Astrocyte (in vitro differentiated cells and primary cell): Measurements from ENCODE around the gene MYH9. TPM values are rescaled to one million over a fixed set of nuclear protein-coding genes. Genes with fewer than 3 reads are reported as not detected.

Source experiments
- DNase-seq: peaks from one replicate; pipeline ENCODE4 v3.0.0-alpha.2; 2010; ENCODE audit warnings: low read depth
- FAIRE-seq: peaks from 2 replicates; lab custom pipeline; 2011; peaks lifted over from hg19 to GRCh38; lab: Jason Lieb, UNC
- H2AFZ ChIP-seq: 2 replicates; pipeline ENCODE4 v1.6.0; 2012; ENCODE audit warnings: low read depth, low read length, inconsistent platforms
- H3K27ac ChIP-seq: 2 replicates; pipeline ENCODE4 v1.5.1; 2011; ENCODE audit warnings: low read depth, low read length, inconsistent platforms
- H3K27me3 ChIP-seq: 2 replicates; pipeline ENCODE4 v1.6.0; 2011; ENCODE audit warnings: low read length, inconsistent platforms; ENCODE audit not compliant: insufficient read depth
- H3K36me3 ChIP-seq: 2 replicates; pipeline ENCODE4 v1.5.1; 2011; ENCODE audit warnings: low read length, inconsistent platforms; ENCODE audit not compliant: insufficient read depth
- H3K4me1 ChIP-seq: 2 replicates; pipeline ENCODE4 v1.5.1; 2011; ENCODE audit warnings: low read length, inconsistent platforms; ENCODE audit not compliant: insufficient read depth
- H3K4me2 ChIP-seq: 2 replicates; pipeline ENCODE4 v1.6.0; 2012; ENCODE audit warnings: low read length, inconsistent platforms
- H3K4me3 ChIP-seq: 2 replicates; pipeline ENCODE4 v1.5.1; 2011; ENCODE audit warnings: low read depth, mild to moderate bottlenecking, low read length, inconsistent platforms; ENCODE audit not compliant: insufficient read depth
- H3K79me2 ChIP-seq: 2 replicates; pipeline ENCODE4 v1.6.0; 2012; ENCODE audit warnings: mild to moderate bottlenecking, low read length, inconsistent platforms; ENCODE audit not compliant: insufficient read depth
- H3K9ac ChIP-seq: 2 replicates; pipeline ENCODE4 v1.6.0; 2012; ENCODE audit warnings: mild to moderate bottlenecking, low read length, inconsistent platforms
- H3K9me3 ChIP-seq: 2 replicates; pipeline ENCODE4 v1.5.1; 2012; ENCODE audit warnings: low read depth, mild to moderate bottlenecking, low read length, inconsistent platforms; ENCODE audit not compliant: insufficient read depth
- H4K20me1 ChIP-seq: 2 replicates; pipeline ENCODE4 v1.6.0; 2012; ENCODE audit warnings: low read length, inconsistent platforms; ENCODE audit not compliant: insufficient read depth
- H3K27ac Mint-ChIP-seq: one replicate; pipeline ENCODE4 v1.8.0; 2021; ENCODE audit warnings: mild to moderate bottlenecking, mixed read lengths; ENCODE audit not compliant: unreplicated experiment
- H3K27me3 Mint-ChIP-seq: one replicate; pipeline ENCODE4 v1.8.0; 2021; ENCODE audit warnings: low read depth, mixed read lengths; ENCODE audit not compliant: unreplicated experiment
- H3K36me3 Mint-ChIP-seq: one replicate; pipeline ENCODE4 v1.8.0; 2021; ENCODE audit warnings: low read depth, mixed read lengths; ENCODE audit not compliant: unreplicated experiment
- H3K4me1 Mint-ChIP-seq: one replicate; pipeline ENCODE4 v1.8.0; 2021; ENCODE audit warnings: low read depth, mixed read lengths; ENCODE audit not compliant: unreplicated experiment
- H3K4me3 Mint-ChIP-seq: one replicate; pipeline ENCODE4 v1.8.0; 2021; ENCODE audit warnings: mild to moderate bottlenecking, moderate library complexity, mixed read lengths; ENCODE audit not compliant: unreplicated experiment
- H3K9me3 Mint-ChIP-seq: one replicate; pipeline ENCODE4 v1.8.0; 2021; ENCODE audit warnings: mild to moderate bottlenecking, mixed read lengths; ENCODE audit not compliant: unreplicated experiment
- CTCF ChIP-seq: IDR thresholded peaks from 2 replicates; pipeline ENCODE4 v1.5.1; 2011; ENCODE audit warnings: low read depth, mild to moderate bottlenecking, inconsistent platforms, low read length, moderate library complexity; ENCODE audit not compliant: insufficient read depth
- EZH2 ChIP-seq: IDR thresholded peaks from 2 replicates; pipeline ENCODE4 v1.6.1; 2012; ENCODE audit warnings: mild to moderate bottlenecking, low read length, inconsistent platforms; ENCODE audit not compliant: insufficient read depth
- total RNA-seq: library from RNA; stranded (reverse); gene quantifications from 2 replicates; pipeline ENCODE4 v1.2.1, GENCODE V29; 2021

MYH9 gene
- total RNA-seq, 1 donor from 2014 or later = 2,278 TPM

DNA sequence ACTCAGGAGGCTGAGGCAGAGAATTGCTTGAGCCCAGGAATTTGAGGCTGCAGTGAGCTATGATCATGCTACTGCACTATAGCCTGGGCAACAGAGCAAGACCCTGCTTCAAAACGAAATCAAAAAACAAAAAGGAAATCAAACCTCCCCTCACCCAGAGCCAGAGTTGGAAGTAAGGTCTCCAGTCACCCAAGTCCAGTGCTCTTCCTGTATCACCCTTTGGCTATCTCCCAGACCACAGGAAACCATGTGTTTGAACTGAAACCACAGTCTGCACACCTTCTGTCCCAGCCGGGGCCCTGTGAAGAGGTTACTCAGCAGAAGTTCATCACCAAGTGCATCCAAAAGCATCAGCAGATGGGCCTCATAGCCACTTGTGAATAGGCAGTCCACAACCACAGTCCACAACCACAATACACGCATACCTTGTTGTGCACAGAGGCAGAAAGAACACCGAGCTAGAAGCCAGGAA is 4.6 kb downstream of the MYH9 start:
- Histone ChIP-seq H3K9ac (peak overlapping the region; percentile 30), H3K9me3 (no peaks in the 10 kb centered on the region), H4K20me1 (peaks cover 90% of the 10 kb centered on the region), H3K27ac (peak overlapping the region; percentile 17), H3K4me2 (peak overlapping the region; percentile 97), H3K79me2 (peaks cover 95% of the 10 kb centered on the region), H3K4me3 (peak overlapping the region; percentile 43), H3K4me1 (peaks cover 46% of the 10 kb centered on the region), H3K36me3 (peaks cover 36% of the 10 kb centered on the region), H2AFZ (no peak overlapping the region), H3K27me3 (no peaks in the 10 kb centered on the region)
- TF ChIP-seq CTCF (no peak), EZH2 (no peak)
- peak; percentile 98 for DNase-seq
- H3K36me3 Mint-ChIP-seq = peaks cover 37% of the 10 kb centered on the region
- H3K9me3 Mint-ChIP-seq = no peaks in the 10 kb centered on the region
- FAIRE-seq = peak; percentile 81
- no peaks in the 10 kb centered on the region for H3K27me3 Mint-ChIP-seq
- H3K27ac Mint-ChIP-seq = peak overlapping the region; percentile 93
- H3K4me3 Mint-ChIP-seq = peak overlapping the region; percentile 89
- peaks cover 40% of the 10 kb centered on the region for H3K4me1 Mint-ChIP-seq

DNA sequence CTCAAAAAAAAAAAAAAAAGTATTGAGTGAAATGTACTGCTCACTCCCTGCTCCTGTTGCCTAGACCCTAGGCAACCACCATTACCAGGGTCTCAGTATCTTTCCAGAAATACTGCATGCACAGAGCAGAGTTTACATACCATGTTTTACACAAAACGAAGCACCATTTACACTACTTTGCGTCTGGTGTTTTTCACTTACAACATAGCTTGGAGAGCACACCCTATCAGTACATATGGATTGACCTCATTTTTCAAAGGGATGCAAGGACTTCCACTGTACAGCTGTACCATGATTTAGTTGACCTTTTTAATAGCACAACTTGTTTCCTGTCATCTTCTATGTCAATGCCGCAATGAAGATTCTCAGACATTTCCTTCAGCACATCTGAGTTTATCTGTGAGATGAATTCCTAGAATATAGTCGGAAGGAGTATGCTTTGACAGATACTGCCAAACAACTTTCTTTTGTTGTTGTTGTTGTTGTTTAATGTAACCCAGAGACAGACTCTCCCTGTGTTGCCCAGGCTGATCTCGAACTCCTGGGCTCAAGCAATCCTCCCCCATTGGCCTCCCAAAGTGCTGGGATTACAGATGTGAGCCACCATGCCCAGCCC is 6.1 kb downstream of the MYH9 start:
- H3K4me2 ChIP-seq = peak overlapping the region; percentile 80
- TF ChIP-seq CTCF (no peak), EZH2 (no peak)

More for the DNA sequence above, 6.1 kb downstream of the MYH9 start:
- Histone ChIP-seq H4K20me1 (peaks cover 98% of the 10 kb centered on the region), H3K27me3 (no peaks in the 10 kb centered on the region), H3K4me3 (no peak overlapping the region), H3K9me3 (no peaks in the 10 kb centered on the region), H3K27ac (no peak overlapping the region), H3K36me3 (peaks cover 41% of the 10 kb centered on the region), H3K79me2 (peaks cover 98% of the 10 kb centered on the region), H3K4me1 (peaks cover 58% of the 10 kb centered on the region), H2AFZ (no peak overlapping the region), H3K9ac (peak overlapping the region; percentile 14)
- Mint-ChIP-seq H3K4me1 (peaks cover 52% of the 10 kb centered on the region), H3K27me3 (no peaks in the 10 kb centered on the region), H3K4me3 (peak overlapping the region; percentile 84), H3K9me3 (no peaks in the 10 kb centered on the region), H3K27ac (peak overlapping the region; percentile 84), H3K36me3 (peaks cover 45% of the 10 kb centered on the region)
- DNase-seq = no peak
- no peak for FAIRE-seq
